ENCODE measurements around the gene CARD11.

DNA sequence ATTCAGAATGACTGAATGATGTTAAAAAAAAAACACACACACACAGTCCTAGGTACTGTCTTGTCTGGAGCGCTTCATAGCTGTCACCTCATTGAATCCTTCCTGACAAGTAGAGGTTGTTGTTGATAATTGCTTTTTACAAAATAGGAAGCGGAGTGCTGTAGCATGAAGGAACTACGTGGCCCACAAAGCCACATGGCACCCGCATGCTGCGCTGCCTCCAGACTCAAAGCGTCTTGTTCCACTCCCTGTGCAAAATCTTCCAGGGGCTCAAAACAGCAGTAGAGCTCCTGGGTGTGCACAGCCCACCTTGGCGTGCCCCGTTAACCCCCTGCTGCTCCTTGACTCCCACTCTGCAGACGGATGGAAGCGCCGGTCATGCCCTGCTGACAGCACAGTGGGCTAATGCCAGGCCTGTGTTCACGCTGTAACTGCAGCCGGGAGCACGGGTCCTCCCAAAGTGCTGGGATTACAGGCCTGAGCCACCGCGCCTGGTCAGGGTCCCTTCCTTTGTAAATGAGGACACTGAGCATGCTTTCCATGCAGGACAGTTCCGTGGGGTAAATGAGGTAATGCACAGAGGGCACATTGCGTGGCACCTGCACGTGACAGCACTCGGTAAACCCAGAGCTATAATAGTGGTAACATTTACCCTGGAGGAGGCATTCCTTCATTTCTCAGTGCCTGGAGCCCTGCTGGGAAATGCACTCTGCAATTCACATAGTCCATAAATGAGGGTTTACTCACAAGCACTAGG is 108.5 kb downstream of the CARD11 start:
- TF ChIP-seq POLR2AphosphoS5 (IDR thresholded peaks at IDR 0.05; ENCODE audit: low read depth, low read length) = no peak
- TF ChIP-seq SIN3A (IDR thresholded peaks at IDR 0.05; ENCODE audit: borderline replicate concordance, insufficient read depth, low read length) = no peak

Data from PFSK-1 (cell line).